ENCODE data around the gene CXCL11. TPM values are rescaled to one million over a fixed set of nuclear protein-coding genes. Genes with fewer than 3 reads are reported as not detected.

The CXCL11 gene
- total and polyA plus RNA-seq, 9 of the 15 experiments (the other 6 are each of a cell fraction or from before 2014, with no cell fraction given), result 2.1 to 9.1 (median 4.5) TPM

DNA sequence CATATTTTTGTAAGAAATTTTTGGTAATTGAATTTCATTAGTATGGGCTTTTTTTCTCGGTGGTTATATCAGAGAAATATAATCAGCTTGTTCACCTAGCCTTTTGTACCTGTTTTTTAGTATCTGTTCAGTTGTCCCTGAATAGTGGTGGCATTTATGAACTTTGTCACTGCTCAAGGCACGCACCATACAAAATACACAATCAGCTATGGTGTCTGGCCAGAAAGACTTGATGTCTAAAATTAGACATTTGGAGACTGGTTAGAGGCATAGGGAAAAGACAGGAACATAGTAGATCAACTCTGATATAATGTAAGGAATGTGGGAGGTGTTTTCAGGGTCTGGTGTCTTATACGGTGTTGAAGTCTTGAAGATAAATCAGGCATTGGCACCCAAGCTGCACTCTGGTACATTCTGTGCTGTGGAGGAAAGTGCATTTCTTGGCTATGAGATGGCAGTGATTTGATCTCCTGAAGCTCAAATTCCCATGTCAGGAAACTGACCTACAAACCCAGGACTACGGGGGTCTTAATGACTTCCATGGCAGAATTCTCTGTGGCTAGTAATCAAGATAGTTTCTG lies 42.3 kb upstream of the CXCL11 start:
- POLR2A ChIA-PET, result interaction anchor here (0.5 to 1.0 kb wide), 2 partner anchors 9 to 450 kb away, joined by 3 to 4 read pairs; no protein-coding TSS in a partner anchor
- intact Hi-C loops (cut with micrococcal nuclease) (no loop called here), in situ Hi-C loops (cut with MboI) (no loop called here)
- H3K4me2 ChIP-seq (ENCODE audit: insufficient read depth, low read length), result no peak overlapping the region
- H3K9me3 ChIP-seq (replicated peaks; ENCODE audit: control insufficient read depth, insufficient read depth, low read depth, low read length), result no peaks in the 10 kb centered on the region
- H3K4me3 ChIP-seq, result no peak overlapping the region
- CTCF ChIA-PET (ENCODE audit: low intra/inter-chr PET ratio), result no interaction called here
- H3K9me1 ChIP-seq (ENCODE audit: control insufficient read depth, insufficient read depth, low read length), result no peaks in the 10 kb centered on the region
- H4K20me1 ChIP-seq (replicated peaks; ENCODE audit: control insufficient read depth, insufficient read depth, low read length), result no peaks in the 10 kb centered on the region
- BruUV-seq (replicated peaks), result no TSS peak
- DNase-seq (ENCODE audit: extremely low read depth in 1 of 4, low spot score in 3 of 4) (no peak), ATAC-seq (no peak), FAIRE-seq (no peak)
- H3K27me3 ChIP-seq (ENCODE audit: control insufficient read depth in 2 of 2, insufficient read depth in 2 of 2, low read length in 2 of 2), result no peaks in the 10 kb centered on the region
- no peak overlapping the region for H3K27ac ChIP-seq (ENCODE audit: extremely low read depth, low read depth, low read length)
- no peaks in the 10 kb centered on the region for H3K36me3 ChIP-seq (ENCODE audit: control insufficient read depth, insufficient read depth, low read length)
- no peaks in the 10 kb centered on the region for H3K79me2 ChIP-seq (ENCODE audit: control insufficient read depth, insufficient read depth, low read length)
- H3K9ac ChIP-seq (ENCODE audit: insufficient read depth in 1 of 2, low read depth in 2 of 2, low read length in 2 of 2), result no peak overlapping the region
- 25% methylated on average over 4 of the region's 4 CpGs for WGBS (ENCODE audit: insufficient coverage, low coverage, missing lambda C conversion rate)
- H2AFZ ChIP-seq (ENCODE audit: low read depth, low read length), result no peak overlapping the region
- no peaks in the 10 kb centered on the region for H3K4me1 ChIP-seq (replicated peaks in 1 of 2; ENCODE audit: control insufficient read depth in 2 of 2, insufficient read depth in 2 of 2, low read length in 2 of 2)
- TF ChIP-seq ZNF197 (CRISPR knock-in tag; IDR thresholded peaks at IDR 0.05; ENCODE audit: low read depth) (no peak), CEBPG (CRISPR knock-in tag; IDR thresholded peaks at IDR 0.05) (no peak), CEBPG (tag; conservative IDR thresholded peaks at IDR 0.05 in 1 of 2, IDR thresholded peaks at IDR 0.05 in 1 of 2) (no peak), ZNF699 (CRISPR knock-in tag; IDR thresholded peaks at IDR 0.05; ENCODE audit: insufficient replicate concordance) (no peak), EHMT2 (IDR thresholded peaks at IDR 0.05) (no peak), TFAM (CRISPR knock-in tag; conservative IDR thresholded peaks at IDR 0.05) (no peak), LCOR (CRISPR knock-in tag; IDR thresholded peaks at IDR 0.05) (no peak), HSF4 (CRISPR knock-in tag; IDR thresholded peaks at IDR 0.05; ENCODE audit: borderline replicate concordance) (no peak), ASH1L (IDR thresholded peaks at IDR 0.05; ENCODE audit: borderline replicate concordance, low read depth, partially characterized antibody) (no peak), ZC3H8 (IDR thresholded peaks at IDR 0.05) (no peak), EP400 (IDR thresholded peaks at IDR 0.05) (no peak), LARP7 (IDR thresholded peaks at IDR 0.05) (no peak), RCOR1 (IDR thresholded peaks at IDR 0.05; ENCODE audit: borderline replicate concordance in 1 of 2, low read depth in 2 of 2, low read length in 2 of 2) (no peak)
- TF ChIP-seq, protein P1, sequence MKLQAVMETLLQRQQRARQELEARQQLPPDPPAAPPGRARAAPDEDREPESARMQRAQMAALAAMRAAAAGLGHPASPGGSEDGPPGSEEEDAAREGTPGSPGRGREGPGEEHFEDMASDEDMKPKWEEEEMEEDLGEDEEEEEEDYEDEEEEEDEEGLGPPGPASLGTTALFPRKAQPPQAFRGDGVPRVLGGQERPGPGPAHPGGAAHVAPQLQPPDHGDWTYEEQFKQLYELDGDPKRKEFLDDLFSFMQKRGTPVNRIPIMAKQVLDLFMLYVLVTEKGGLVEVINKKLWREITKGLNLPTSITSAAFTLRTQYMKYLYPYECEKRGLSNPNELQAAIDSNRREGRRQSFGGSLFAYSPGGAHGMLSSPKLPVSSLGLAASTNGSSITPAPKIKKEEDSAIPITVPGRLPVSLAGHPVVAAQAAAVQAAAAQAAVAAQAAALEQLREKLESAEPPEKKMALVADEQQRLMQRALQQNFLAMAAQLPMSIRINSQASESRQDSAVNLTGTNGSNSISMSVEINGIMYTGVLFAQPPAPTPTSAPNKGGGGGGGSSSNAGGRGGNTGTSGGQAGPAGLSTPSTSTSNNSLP (IDR thresholded peaks at IDR 0.05; ENCODE audit: borderline replicate concordance, low read depth, low read length), result no peak
- TF ChIP-seq, protein P2, sequence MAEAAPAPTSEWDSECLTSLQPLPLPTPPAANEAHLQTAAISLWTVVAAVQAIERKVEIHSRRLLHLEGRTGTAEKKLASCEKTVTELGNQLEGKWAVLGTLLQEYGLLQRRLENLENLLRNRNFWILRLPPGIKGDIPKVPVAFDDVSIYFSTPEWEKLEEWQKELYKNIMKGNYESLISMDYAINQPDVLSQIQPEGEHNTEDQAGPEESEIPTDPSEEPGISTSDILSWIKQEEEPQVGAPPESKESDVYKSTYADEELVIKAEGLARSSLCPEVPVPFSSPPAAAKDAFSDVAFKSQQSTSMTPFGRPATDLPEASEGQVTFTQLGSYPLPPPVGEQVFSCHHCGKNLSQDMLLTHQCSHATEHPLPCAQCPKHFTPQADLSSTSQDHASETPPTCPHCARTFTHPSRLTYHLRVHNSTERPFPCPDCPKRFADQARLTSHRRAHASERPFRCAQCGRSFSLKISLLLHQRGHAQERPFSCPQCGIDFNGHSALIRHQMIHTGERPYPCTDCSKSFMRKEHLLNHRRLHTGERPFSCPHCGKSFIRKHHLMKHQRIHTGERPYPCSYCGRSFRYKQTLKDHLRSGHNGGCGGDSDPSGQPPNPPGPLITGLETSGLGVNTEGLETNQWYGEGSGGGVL (CRISPR knock-in tag; IDR thresholded peaks at IDR 0.05), result no peak
- TF ChIP-seq, protein P3, sequence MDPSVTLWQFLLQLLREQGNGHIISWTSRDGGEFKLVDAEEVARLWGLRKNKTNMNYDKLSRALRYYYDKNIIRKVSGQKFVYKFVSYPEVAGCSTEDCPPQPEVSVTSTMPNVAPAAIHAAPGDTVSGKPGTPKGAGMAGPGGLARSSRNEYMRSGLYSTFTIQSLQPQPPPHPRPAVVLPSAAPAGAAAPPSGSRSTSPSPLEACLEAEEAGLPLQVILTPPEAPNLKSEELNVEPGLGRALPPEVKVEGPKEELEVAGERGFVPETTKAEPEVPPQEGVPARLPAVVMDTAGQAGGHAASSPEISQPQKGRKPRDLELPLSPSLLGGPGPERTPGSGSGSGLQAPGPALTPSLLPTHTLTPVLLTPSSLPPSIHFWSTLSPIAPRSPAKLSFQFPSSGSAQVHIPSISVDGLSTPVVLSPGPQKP (CRISPR knock-in tag; IDR thresholded peaks at IDR 0.05), result no peak
- TF ChIP-seq, protein P4, sequence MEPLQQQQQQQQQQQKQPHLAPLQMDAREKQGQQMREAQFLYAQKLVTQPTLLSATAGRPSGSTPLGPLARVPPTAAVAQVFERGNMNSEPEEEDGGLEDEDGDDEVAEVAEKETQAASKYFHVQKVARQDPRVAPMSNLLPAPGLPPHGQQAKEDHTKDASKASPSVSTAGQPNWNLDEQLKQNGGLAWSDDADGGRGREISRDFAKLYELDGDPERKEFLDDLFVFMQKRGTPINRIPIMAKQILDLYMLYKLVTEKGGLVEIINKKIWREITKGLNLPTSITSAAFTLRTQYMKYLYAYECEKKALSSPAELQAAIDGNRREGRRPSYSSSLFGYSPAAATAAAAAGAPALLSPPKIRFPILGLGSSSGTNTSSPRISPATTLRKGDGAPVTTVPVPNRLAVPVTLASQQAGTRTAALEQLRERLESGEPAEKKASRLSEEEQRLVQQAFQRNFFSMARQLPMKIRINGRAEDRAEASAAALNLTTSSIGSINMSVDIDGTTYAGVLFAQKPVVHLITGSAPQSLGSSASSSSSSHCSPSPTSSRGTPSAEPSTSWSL (CRISPR knock-in tag; IDR thresholded peaks at IDR 0.05; ENCODE audit: borderline replicate concordance), result no peak
